ENCODE data around the gene TAF1. TPM values are rescaled to one million over a fixed set of nuclear protein-coding genes. Genes with fewer than 3 reads are reported as not detected.
"Not testable (repeated sequence)": the region's sequence is repeated elsewhere in the genome, so short reads cannot be mapped to it uniquely, and the experiment has no call there.

Gene TAF1
- total RNA-seq, 1 experiment from 2014 or later: 38.3 TPM

GRCh38 chrX:71493111-71493613, 127.0 kb downstream of the TAF1 start:
- Histone ChIP-seq H3K27me3 (ENCODE audit: control insufficient read depth, insufficient read depth, low read length) (no peaks in the 10 kb centered on the region), H3K4me3 (ENCODE audit: low read depth in 2 of 2, low read length in 2 of 2) (peak overlapping the region; percentile 42 to 54), H3K36me3 (ENCODE audit: control insufficient read depth, insufficient read depth, low read length) (no peaks in the 10 kb centered on the region), H3K9me3 (ENCODE audit: control insufficient read depth, insufficient read depth, low read depth, low read length) (no peaks in the 10 kb centered on the region), H3K4me1 (ENCODE audit: control insufficient read depth, insufficient read depth, low read length) (no peaks in the 10 kb centered on the region), H3K27ac (ENCODE audit: low read length) (no peak overlapping the region)
- ChIA-PET CTCF (no interaction called here), POLR2A (no interaction called here)
- intact Hi-C loops (cut with micrococcal nuclease; ENCODE audit: unreplicated experiment) (no loop called here), in situ Hi-C loops (cut with HindIII; ENCODE audit: low pct_unique_long_range_greater_than_20kb, low sequenced_read_pairs) (no loop called here)
- no peak for TF ChIP-seq TCF7L2 (IDR thresholded peaks at IDR 0.05; ENCODE audit: low read depth, low read length)
- no peak for TF ChIP-seq POLR2AphosphoS5 (IDR thresholded peaks at IDR 0.05; ENCODE audit: low read depth, low read length)
- TF ChIP-seq SIN3A (IDR thresholded peaks at IDR 0.05; ENCODE audit: borderline replicate concordance, insufficient read depth, low read depth, low read length): no peak
- no peak for TF ChIP-seq CTCF (IDR thresholded peaks at IDR 0.05)
- TF ChIP-seq REST (IDR thresholded peaks at IDR 0.05; ENCODE audit: insufficient read depth in 1 of 2, low read depth in 2 of 2, low read length in 1 of 2): no peak
- DNase-seq (ENCODE audit: low read depth, low spot score): no peak
- BruUV-seq (replicated peaks): no TSS peak
- no peak for ATAC-seq

GRCh38 chrX:71495979-71496378, 129.8 kb downstream of the TAF1 start:
- H3K27ac ChIP-seq (ENCODE audit: low read length); BruUV-seq (replicated peaks); POLR2A ChIA-PET; H3K27me3 ChIP-seq (ENCODE audit: control insufficient read depth, insufficient read depth, low read length); intact Hi-C loops (cut with micrococcal nuclease; ENCODE audit: unreplicated experiment); ATAC-seq; H3K9me3 ChIP-seq (ENCODE audit: control insufficient read depth, insufficient read depth, low read depth, low read length); H3K4me1 ChIP-seq (ENCODE audit: control insufficient read depth, insufficient read depth, low read length); in situ Hi-C loops (cut with HindIII; ENCODE audit: low pct_unique_long_range_greater_than_20kb, low sequenced_read_pairs); DNase-seq (ENCODE audit: low read depth, low spot score); H3K36me3 ChIP-seq (ENCODE audit: control insufficient read depth, insufficient read depth, low read length); CTCF ChIA-PET; H3K4me3 ChIP-seq (ENCODE audit: low read depth in 2 of 2, low read length in 2 of 2): not testable (repeated sequence)

- BruUV-seq (replicated peaks): no TSS peak
- CTCF ChIA-PET: no interaction called here
- H3K27me3 ChIP-seq (ENCODE audit: control insufficient read depth, insufficient read depth, low read length): no peaks in the 10 kb centered on the region
- no peaks in the 10 kb centered on the region for H3K36me3 ChIP-seq (ENCODE audit: control insufficient read depth, insufficient read depth, low read length)
- H3K27ac ChIP-seq (ENCODE audit: low read length): no peak overlapping the region
- H3K4me3 ChIP-seq (ENCODE audit: low read depth in 2 of 2, low read length in 2 of 2): no peak overlapping the region
- TF ChIP-seq TCF7L2 (IDR thresholded peaks at IDR 0.05; ENCODE audit: low read depth, low read length): no peak
- TF ChIP-seq REST (IDR thresholded peaks at IDR 0.05; ENCODE audit: insufficient read depth in 1 of 2, low read depth in 2 of 2, low read length in 1 of 2): no peak
- no peak for TF ChIP-seq POLR2AphosphoS5 (IDR thresholded peaks at IDR 0.05; ENCODE audit: low read depth, low read length)
- no peak for TF ChIP-seq CTCF (IDR thresholded peaks at IDR 0.05)
- no peak for TF ChIP-seq SIN3A (IDR thresholded peaks at IDR 0.05; ENCODE audit: borderline replicate concordance, insufficient read depth, low read depth, low read length)
- in situ Hi-C loops (cut with HindIII; ENCODE audit: low pct_unique_long_range_greater_than_20kb, low sequenced_read_pairs): no loop called here
- ATAC-seq (no peak), DNase-seq (ENCODE audit: low read depth, low spot score) (no peak)
- intact Hi-C loops (cut with micrococcal nuclease; ENCODE audit: unreplicated experiment): no loop called here
- POLR2A ChIA-PET: no interaction called here
- no peaks in the 10 kb centered on the region for H3K4me1 ChIP-seq (ENCODE audit: control insufficient read depth, insufficient read depth, low read length)
- H3K9me3 ChIP-seq (ENCODE audit: control insufficient read depth, insufficient read depth, low read depth, low read length): no peaks in the 10 kb centered on the region
These were observed 130.3 kb downstream of the TAF1 start for GRCh38 chrX:71496476-71496875.

- DNase-seq (ENCODE audit: low read depth, low spot score); H3K4me1 ChIP-seq (ENCODE audit: control insufficient read depth, insufficient read depth, low read length); H3K36me3 ChIP-seq (ENCODE audit: control insufficient read depth, insufficient read depth, low read length); intact Hi-C loops (cut with micrococcal nuclease; ENCODE audit: unreplicated experiment); in situ Hi-C loops (cut with HindIII; ENCODE audit: low pct_unique_long_range_greater_than_20kb, low sequenced_read_pairs); H3K27ac ChIP-seq (ENCODE audit: low read length); H3K4me3 ChIP-seq (ENCODE audit: low read depth in 2 of 2, low read length in 2 of 2); BruUV-seq (replicated peaks); H3K9me3 ChIP-seq (ENCODE audit: control insufficient read depth, insufficient read depth, low read depth, low read length); ATAC-seq; H3K27me3 ChIP-seq (ENCODE audit: control insufficient read depth, insufficient read depth, low read length); CTCF ChIA-PET: not testable (repeated sequence)
- POLR2A ChIA-PET: interaction anchor here (0.7 kb wide), 1 partner anchor 9 kb away, joined by 3 read pairs; no protein-coding TSS in a partner anchor
These were observed 135.9 kb downstream of the TAF1 start for GRCh38 chrX:71502080-71502479.
